Right atrium auricular region (tissue), 2 donors: ENCODE measurements around the gene WDR20. TPM values are rescaled to one million over a fixed set of nuclear protein-coding genes. Genes with fewer than 3 reads are reported as not detected.
"Not testable (repeated sequence)": the region's sequence is repeated elsewhere in the genome, so short reads cannot be mapped to it uniquely, and the experiment has no call there.

ENCODE experiments used
- DNase-seq: peaks from one replicate; pipeline ENCODE4 v3.0.0-alpha.2; 2019; ENCODE audit warnings: low spot score
- H3K27ac ChIP-seq, 2 donors: fragments of 200-600 bp; sonication (generic); 1 replicate in 1 of 2; 2 replicates in 1 of 2; pipeline ENCODE4 v1.5.1; 2016 to 2019
- H3K27me3 ChIP-seq, 2 donors: fragments of 200-600 bp; sonication (generic); one replicate each; pipeline versions ENCODE4 v1.5.1 to v1.6.0; 2017 to 2019
- H3K36me3 ChIP-seq: fragments of 200-600 bp; sonication (generic); one replicate; pipeline ENCODE4 v1.5.1; 2016
- H3K4me1 ChIP-seq, 2 donors: fragments of 200-600 bp; sonication (generic); one replicate each; pipeline versions ENCODE4 v1.5.1 to v1.6.0; 2017 to 2019
- H3K4me3 ChIP-seq, 2 donors: fragments of 200-600 bp; sonication (generic); 1 replicate in 1 of 2; 2 replicates in 1 of 2; pipeline ENCODE4 v1.5.1; 2017 to 2019; ENCODE audit warnings: mild to moderate bottlenecking in 1 of 2, moderate library complexity in 1 of 2
- H3K9me3 ChIP-seq, 2 donors: fragments of 200-600 bp; sonication (generic); one replicate each; pipeline ENCODE4 v1.5.1; 2019
- CTCF ChIP-seq, 2 donors: fragments of 200-600 bp; sonication (generic); IDR thresholded peaks; one replicate each; pipeline ENCODE4 v1.5.1; 2019; ENCODE audit warnings: antibody characterized with exemption in 2 of 2
- total RNA-seq, 2 donors: library from RNA; depleted of rRNA; stranded (reverse); fragments of >200 nt; gene quantifications; one replicate each; pipeline ENCODE4 v1.1.0, GENCODE V29; 2016

The WDR20 gene
- total RNA-seq, 2 donors from 2014 or later, result 16.0 to 20.1 TPM

- Histone ChIP-seq H3K36me3 (peaks cover 4% of the 10 kb centered on the region), H3K4me1 (peaks cover 0 to 20% of the 10 kb centered on the region in 2 donors), H3K4me3 (no peak overlapping the region), H3K27me3 (no peaks in the 10 kb centered on the region), H3K9me3 (no peaks in the 10 kb centered on the region), H3K27ac (no peak overlapping the region)
- no peak for DNase-seq
- TF ChIP-seq CTCF (IDR thresholded peaks at IDR 0.05), result no peak
Observed at GRCh38 chr14:102146423-102146822, 6.7 kb downstream of the WDR20 start.

GRCh38 chr14:102150083-102150482, 10.4 kb downstream of the WDR20 start:
- no peak for TF ChIP-seq CTCF (IDR thresholded peaks at IDR 0.05)
- H3K4me1 ChIP-seq, result peaks cover 0 to 26% of the 10 kb centered on the region in 2 donors
- H3K27me3 ChIP-seq, result no peaks in the 10 kb centered on the region
- H3K9me3 ChIP-seq, result no peaks in the 10 kb centered on the region
- peaks cover 11% of the 10 kb centered on the region for H3K36me3 ChIP-seq
- peak overlapping the region in 1 of 2 donors; percentile 75 for H3K27ac ChIP-seq
- no peak overlapping the region for H3K4me3 ChIP-seq
- no peak for DNase-seq

GRCh38 chr14:102150744-102151143, 11.0 kb downstream of the WDR20 start:
- H3K9me3 ChIP-seq, result no peaks in the 10 kb centered on the region
- H3K36me3 ChIP-seq, result peaks cover 7% of the 10 kb centered on the region
- no peaks in the 10 kb centered on the region for H3K27me3 ChIP-seq
- no peak for DNase-seq
- no peak overlapping the region for H3K4me3 ChIP-seq
- H3K27ac ChIP-seq, result peak overlapping the region in 1 of 2 donors; percentile 75
- TF ChIP-seq CTCF (IDR thresholded peaks at IDR 0.05), result no peak
- peaks cover 0 to 32% of the 10 kb centered on the region in 2 donors for H3K4me1 ChIP-seq

- H3K27me3 ChIP-seq, H3K36me3 ChIP-seq, H3K9me3 ChIP-seq, H3K4me3 ChIP-seq, DNase-seq: not testable (repeated sequence)
- peaks cover 0 to 27% of the 10 kb centered on the region in 2 donors for H3K4me1 ChIP-seq
- peak overlapping the region in 1 of 2 donors; percentile 75 for H3K27ac ChIP-seq
Observed at GRCh38 chr14:102151411-102151810, 11.7 kb downstream of the WDR20 start.

GRCh38 chr14:102154121-102154520, 14.4 kb downstream of the WDR20 start:
- Histone ChIP-seq H3K4me3 (no peak overlapping the region), H3K4me1 (peaks cover 0 to 30% of the 10 kb centered on the region in 2 donors), H3K27me3 (no peaks in the 10 kb centered on the region), H3K36me3 (peaks cover 7% of the 10 kb centered on the region), H3K27ac (peak overlapping the region in 1 of 2 donors; percentile 17), H3K9me3 (no peaks in the 10 kb centered on the region)
- no peak for DNase-seq
- no peak for TF ChIP-seq CTCF (IDR thresholded peaks at IDR 0.05)

GRCh38 chr14:102154821-102155549, 15.3 kb downstream of the WDR20 start:
- peaks cover 0 to 30% of the 10 kb centered on the region in 2 donors for H3K4me1 ChIP-seq
- H3K4me3 ChIP-seq, result no peak overlapping the region
- DNase-seq, result no peak
- no peaks in the 10 kb centered on the region for H3K27me3 ChIP-seq
- H3K27ac ChIP-seq, result peak overlapping the region; percentile 13 to 17
- H3K36me3 ChIP-seq, result peaks cover 7% of the 10 kb centered on the region
- no peak for TF ChIP-seq CTCF (IDR thresholded peaks at IDR 0.05)
- no peaks in the 10 kb centered on the region for H3K9me3 ChIP-seq
